NK-92 treated with Interleukin-12 subunit alpha and Interleukin-12 subunit beta, amount 100 ng/mL, for 24 hours (cell line): ENCODE data around the gene ST7.

ENCODE experiments used
- DNase-seq: peaks from one replicate; lab custom pipeline; 2025; lab: John Stamatoyannopoulos, UW

The ST7 gene

GRCh38 chr7:117130262-117130661, 177.0 kb downstream of the ST7 start:
- no peak for DNase-seq

DNA sequence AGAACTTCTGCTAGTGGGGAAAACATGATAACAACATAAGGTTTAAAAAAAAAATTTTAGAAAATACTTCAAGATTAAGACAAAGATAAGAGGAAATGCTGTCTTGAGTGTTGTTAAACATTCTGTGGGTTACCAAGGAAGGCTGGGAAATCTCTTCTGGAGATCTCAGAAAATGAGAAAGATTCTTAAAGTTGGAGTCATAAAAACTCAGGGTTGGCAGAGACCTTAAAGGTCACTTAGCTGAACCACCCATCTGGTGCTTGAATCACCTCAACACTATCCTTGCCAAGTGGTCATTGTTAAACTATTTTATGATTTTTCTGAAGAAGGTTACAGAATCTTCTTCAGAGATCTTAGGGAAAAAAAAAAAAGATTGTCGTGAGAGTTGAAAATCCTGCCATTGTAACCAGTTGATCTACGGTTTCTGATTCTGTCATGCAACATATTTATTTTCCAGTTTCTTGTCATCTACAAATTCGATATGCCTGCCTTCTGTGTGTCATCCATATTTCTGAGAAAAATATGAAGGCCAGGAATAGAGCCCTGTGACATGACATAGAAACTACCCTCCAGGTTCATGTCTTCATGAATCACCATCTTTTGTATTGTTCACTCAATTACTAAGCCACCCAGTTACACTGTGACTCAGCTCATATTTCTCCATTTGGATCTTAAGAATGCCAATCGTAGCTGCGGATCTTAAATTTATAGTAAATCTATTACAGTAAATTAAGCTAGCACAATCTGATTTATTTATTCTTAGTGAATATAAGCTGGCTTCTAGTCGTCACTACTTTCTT, 179.2 kb downstream of the ST7 start:
- no peak for DNase-seq

DNA sequence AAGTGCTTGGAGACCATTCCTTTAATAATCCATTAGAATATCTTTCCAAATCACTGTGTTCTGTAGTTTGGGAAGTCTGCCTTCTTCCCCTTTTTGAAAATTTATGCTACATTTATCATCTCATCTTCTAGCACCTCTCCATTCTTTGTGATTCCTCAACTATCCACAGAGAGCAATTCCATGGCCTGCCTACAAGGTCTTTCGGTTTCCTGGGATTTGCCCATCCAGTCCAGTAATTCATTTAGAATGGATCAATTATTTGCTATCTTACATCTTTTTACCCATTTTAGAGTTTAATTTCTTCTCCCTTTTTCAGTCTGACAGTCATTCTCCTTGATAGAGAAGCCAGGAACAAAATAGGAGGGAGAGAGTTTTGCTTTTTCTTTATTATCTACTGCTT, 179.8 kb downstream of the ST7 start:
- no peak for DNase-seq

GRCh38 chr7:117134411-117134810, 181.1 kb downstream of the ST7 start:
- no peak for DNase-seq

GRCh38 chr7:117134889-117135552, 181.7 kb downstream of the ST7 start:
- DNase-seq, result no peak

GRCh38 chr7:117135553-117135891, 182.2 kb downstream of the ST7 start:
- no peak for DNase-seq

- DNase-seq, result no peak
Observed at GRCh38 chr7:117137868-117138267, 184.6 kb downstream of the ST7 start.

DNA sequence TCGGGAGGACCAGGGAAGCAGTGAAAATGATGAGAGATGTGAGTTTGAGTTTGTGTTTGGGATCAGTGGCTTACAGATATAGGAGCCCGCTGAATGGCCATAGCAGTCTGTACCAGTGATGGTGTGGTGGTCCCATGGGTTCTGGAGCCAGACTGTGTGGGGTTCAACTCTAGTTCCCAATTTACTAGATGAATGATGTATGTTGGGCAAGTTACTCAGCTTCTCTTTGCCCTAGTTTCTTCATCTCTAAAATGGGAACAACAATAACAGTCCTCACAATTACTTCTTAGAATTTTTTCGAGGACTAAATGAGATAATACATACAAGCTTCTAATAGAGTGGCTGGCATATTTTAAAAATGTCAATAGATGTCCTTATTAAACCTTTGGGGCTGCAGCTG, 185.2 kb downstream of the ST7 start:
- no peak for DNase-seq

DNA sequence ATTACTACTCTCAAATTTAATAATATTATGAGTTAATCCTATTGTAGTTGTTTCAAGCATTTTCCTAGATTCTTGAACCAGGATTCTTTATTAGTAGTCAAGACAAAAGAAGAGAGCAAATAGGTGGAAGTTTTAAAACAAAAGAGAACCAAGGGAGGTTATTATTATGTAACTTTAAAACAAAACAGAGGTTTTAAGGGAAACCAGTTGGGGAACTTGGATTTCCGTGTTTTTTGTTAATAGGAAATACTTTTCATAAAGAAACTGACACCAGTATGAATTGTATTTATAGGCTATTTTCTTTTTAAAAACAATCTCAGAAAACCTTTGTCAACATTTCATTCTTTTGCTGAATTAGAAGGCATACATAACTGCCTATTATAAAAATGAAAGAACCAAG, 185.7 kb downstream of the ST7 start:
- DNase-seq, result no peak

- DNase-seq, result no peak
Observed at GRCh38 chr7:117139397-117139984, 186.2 kb downstream of the ST7 start.

- no peak for DNase-seq
Observed at GRCh38 chr7:117140921-117141320, 187.6 kb downstream of the ST7 start.

GRCh38 chr7:117143066-117143465, 189.8 kb downstream of the ST7 start:
- DNase-seq, result no peak

- no peak for DNase-seq
Observed at GRCh38 chr7:117143580-117143979, 190.3 kb downstream of the ST7 start.

GRCh38 chr7:117145333-117145732, 192.0 kb downstream of the ST7 start:
- DNase-seq, result no peak

DNA sequence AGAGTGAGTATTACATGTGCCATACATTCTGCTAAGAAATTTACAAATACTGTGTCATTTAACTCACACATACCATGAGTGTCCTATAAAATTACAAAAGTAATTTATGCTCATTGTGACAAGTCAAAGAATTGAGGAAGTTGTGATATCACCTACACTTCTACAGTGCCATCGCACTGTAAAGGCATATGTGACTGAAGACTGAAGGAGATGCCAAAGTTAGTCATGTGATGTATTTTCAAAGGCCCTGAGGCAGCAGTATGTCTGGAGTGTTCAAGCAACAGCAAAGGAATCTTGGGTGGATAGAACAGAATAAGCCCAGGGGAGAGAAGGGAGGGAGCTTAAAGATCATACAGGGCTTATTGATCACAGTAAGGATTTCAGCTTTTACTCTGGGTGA, 192.8 kb downstream of the ST7 start:
- DNase-seq, result no peak

DNA sequence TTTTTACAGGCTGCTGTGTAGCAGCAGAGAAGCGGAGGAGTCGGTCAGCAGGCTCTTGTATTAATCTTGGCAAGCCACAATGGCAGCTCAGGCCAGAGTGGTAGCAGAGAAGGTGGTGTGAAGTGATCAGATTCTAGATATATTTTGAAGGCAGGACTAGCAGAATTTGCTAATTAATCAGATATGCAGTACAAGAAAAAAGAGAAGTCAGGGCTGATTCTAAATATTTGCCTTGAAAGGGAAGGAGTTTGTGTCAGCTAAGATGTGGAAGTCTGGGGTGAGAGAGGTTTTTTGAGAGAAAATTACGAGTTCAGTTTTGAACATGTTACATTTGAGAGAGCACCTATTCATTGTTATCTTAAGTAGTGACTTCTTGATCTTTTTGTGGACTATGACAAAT, 193.2 kb downstream of the ST7 start:
- no peak for DNase-seq

DNA sequence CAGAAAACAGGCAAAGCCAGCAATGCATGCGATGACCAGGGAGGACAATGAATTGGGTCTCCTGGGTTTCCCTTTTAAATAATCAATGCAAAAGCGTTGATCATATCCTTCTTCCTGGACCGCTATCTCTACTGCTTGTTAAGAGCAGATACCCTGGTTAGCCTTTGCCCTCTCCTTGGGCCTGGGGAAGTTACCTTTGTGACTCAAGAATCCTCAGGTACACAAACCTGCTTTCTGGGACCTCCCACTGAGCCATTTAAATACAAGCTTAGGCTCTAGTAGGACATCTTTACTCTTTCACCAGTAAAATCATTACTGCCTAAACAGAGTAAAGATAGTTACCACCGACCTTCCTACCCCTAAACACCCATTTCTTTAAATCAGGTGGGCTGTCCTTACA, 195.7 kb downstream of the ST7 start:
- no peak for DNase-seq

GRCh38 chr7:117149692-117150091, 196.4 kb downstream of the ST7 start:
- no peak for DNase-seq

DNA sequence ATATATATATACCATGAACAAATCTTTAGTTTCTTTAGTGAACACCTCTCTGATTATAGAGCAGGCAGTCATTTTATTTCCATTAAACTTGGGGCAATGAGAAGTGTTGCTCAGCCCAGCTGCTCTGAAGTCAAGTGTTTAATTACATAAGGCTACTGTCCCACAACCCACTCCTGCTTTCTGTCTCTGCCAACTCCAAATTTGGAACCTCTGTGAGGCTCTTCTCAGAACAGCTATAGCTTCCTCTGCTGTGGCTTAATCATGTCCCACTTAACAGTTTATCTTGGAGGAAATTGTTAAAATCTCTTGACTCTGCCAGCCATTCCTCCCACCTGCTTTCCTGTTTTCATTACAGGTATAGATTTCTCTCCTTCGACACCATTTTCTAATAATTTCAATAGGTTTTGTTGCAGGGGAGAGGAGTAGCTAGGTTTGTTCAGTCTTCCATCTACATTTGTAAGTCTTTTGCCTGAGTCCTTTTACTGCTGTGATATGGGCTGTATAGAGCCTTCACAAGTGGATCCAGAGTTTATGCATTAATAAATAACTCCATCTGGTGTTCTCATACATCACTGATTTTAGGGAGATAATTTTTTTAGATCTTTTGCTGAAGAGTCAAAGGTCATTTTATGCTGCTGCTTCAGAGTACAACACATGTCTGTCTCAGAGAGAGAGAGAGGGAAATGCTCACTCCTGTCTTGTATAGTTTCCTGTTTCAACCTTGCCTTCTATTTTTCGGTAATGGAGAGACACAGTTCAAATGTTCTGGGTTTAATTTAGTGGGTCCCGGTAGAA, 199.1 kb downstream of the ST7 start:
- no peak for DNase-seq

DNA sequence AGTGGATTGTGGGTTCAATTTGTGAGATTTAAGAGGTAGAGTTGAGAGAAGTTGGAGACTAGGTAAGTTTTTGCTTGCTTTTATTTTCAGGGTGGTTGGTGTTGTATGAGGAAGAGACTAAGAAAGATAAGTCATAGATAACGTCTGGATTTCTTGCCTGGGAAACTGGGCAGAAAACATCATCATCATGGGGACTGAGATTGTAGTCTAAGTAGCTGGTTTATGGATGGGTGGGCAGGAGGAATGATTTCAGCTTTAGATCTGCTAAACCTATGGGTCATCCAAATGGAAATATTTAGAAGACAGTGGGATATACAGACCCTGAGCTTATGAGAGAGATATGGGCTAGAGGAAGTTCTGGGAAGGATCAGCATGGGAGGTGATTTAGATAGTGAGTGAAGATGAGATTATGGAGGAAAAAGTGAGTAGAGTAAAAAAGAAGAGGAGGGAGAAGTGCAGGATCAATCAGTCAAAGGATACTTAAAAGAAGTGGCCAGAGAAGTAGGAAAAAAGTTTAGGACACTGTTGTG, 199.8 kb downstream of the ST7 start:
- DNase-seq, result no peak

GRCh38 chr7:117154721-117155120, 201.4 kb downstream of the ST7 start:
- no peak for DNase-seq

DNA sequence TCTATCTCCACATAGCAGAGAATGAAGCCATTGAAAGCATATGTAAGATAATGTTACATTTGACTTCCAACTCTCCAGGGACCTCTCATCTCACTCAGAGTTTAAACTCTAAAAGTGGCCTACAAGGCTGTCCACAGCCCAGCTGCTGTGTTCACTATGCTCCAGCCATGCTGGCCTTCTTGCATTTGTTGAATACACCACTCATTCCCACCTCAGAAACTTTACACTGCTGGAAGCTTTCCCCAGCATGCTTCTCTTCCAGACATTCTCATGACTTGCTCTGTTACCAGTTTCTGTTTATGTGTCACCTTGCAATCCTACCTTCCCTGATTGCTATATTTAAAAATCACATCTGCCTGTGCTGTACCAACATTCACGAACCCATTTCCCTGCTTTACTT, 202.4 kb downstream of the ST7 start:
- DNase-seq, result no peak
